OCI-LY1 (cell line): ENCODE measurements around the gene SPTLC2.

ENCODE experiments used
- EZH2 ChIP-seq: fragments of 200-600 bp; sonication (generic), shearing (Covaris generic); IDR thresholded peaks from 2 replicates; pipeline ENCODE4 v1.8.0; 2017; ENCODE audit warnings: borderline replicate concordance, mixed run types, mild to moderate bottlenecking, antibody characterized with exemption, low read length, moderate library complexity, mixed read lengths
- TF ChIP-seq, protein P1 (sequence below): fragments of 200-600 bp; sonication (generic), shearing (Covaris generic); IDR thresholded peaks from 2 replicates; pipeline ENCODE4 v1.5.1; 2017; ENCODE audit warnings: mild to moderate bottlenecking, antibody characterized with exemption, low read length, moderate library complexity, mixed read lengths

DNA sequence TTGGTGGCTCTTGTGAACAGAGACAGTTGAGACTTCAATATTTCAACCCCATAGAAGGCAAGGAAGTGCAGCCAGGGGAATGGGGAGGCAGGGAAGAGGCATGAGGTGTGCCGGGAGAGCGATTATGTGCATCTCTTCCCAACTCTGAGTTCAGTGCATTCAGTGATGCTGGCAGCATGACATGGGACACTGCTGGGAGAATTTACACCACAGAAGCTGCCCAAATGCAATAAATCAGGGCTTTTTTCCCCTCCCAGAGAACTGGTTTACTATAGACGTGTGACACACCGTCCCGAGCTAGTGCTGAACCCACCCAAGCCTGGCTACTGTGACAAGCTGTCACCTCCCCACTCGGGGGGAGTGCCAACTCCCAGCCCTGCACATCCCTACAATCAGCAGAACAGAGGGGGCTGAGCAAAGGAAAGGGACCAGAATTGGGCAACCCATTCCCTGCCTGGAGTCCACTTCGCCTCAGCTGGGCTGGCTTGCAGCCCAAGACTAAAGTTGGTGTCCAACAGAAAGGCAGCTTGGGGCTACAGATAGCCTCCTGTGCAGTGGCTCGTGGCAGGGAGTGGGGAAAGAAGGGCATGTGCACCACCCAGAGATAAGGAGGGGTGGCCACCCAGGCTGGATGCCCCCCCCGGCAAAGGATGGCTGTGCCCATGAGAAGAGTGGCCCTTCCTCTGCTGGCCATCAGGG, 141.8 kb downstream of the SPTLC2 start:
- TF ChIP-seq EZH2: no peak
- TF ChIP-seq, protein P1, sequence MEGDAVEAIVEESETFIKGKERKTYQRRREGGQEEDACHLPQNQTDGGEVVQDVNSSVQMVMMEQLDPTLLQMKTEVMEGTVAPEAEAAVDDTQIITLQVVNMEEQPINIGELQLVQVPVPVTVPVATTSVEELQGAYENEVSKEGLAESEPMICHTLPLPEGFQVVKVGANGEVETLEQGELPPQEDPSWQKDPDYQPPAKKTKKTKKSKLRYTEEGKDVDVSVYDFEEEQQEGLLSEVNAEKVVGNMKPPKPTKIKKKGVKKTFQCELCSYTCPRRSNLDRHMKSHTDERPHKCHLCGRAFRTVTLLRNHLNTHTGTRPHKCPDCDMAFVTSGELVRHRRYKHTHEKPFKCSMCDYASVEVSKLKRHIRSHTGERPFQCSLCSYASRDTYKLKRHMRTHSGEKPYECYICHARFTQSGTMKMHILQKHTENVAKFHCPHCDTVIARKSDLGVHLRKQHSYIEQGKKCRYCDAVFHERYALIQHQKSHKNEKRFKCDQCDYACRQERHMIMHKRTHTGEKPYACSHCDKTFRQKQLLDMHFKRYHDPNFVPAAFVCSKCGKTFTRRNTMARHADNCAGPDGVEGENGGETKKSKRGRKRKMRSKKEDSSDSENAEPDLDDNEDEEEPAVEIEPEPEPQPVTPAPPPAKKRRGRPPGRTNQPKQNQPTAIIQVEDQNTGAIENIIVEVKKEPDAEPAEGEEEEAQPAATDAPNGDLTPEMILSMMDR: no peak
